ENCODE data around the gene GMDS. TPM values are rescaled to one million over a fixed set of nuclear protein-coding genes. Genes with fewer than 3 reads are reported as not detected.

The GMDS gene
- total RNA-seq, 1 donor from 2014 or later = 7.8 TPM

DNA sequence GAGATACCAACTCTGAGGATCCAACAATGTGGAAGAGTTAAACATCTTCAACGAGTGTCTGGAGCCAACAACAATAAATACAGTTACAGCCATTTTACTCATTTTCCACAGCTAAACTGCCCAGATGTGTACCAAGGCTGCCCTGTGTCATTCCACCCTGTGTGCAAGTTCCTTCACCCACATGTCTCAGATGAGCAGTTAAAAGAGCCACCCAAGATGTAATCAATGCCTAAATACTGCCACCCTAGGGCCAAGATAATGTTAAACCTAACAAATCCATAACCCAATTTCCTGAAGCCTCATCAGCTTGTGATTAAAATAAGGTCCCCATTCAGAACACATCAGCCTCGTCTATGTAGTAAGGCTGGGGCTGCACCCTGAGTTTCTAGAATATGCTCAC lies 59.9 kb downstream of the GMDS start:
- Histone ChIP-seq H3K4me1 (ENCODE audit: control insufficient read depth in 3 of 3, insufficient read depth in 3 of 3, low read length in 3 of 3) (no peaks in the 10 kb centered on the region), H3K9me3 (ENCODE audit: control insufficient read depth in 3 of 3, low read length in 3 of 3) (no peaks in the 10 kb centered on the region), H3K4me3 (ENCODE audit: low read length in 3 of 3) (no peak overlapping the region), H3K9ac (ENCODE audit: low read depth in 1 of 3, low read length in 3 of 3) (no peak overlapping the region), H3K36me3 (ENCODE audit: control insufficient read depth in 3 of 3, insufficient read depth in 3 of 3, low read length in 3 of 3) (no peaks in the 10 kb centered on the region), H3K27me3 (ENCODE audit: control insufficient read depth in 3 of 3, insufficient read depth in 3 of 3, low read length in 3 of 3) (no peaks in the 10 kb centered on the region), H3K27ac (ENCODE audit: low read depth, low read length) (no peak overlapping the region)

DNA sequence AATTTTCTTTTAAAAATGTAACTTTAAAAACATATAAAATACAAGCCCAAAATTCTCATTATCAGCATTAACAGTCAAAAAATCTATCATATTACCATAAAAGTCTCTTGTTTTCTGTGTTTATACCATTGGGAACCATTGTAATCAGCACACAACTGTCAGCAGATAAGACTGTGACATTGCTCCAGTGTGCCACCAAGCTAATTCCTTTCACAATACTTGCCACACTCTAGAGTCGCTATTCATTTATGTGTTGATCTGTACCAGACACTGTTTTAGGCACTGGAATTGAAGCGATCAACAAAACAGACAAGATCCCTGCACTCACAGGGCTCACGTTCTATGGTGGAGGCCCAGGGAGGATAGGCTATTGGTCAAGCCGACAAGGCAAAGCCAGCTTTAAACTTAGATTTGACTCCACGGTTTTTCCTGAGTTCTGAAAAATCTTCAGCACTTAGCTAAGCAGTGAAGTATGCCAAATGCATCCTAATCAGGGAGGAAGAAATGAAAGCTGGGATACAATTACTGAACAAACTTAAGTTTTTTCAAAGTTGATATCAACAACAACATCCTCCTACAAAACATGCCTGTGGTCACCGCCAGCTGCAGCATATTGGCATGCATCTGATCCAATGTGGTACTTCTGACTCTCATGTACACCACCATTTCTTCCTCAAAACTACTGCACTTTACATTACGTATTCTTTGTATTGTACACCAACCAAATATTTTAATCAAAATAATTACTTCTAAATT lies 60.5 kb downstream of the GMDS start:
- Histone ChIP-seq H3K27ac (ENCODE audit: low read depth, low read length) (no peak overlapping the region), H3K4me1 (ENCODE audit: control insufficient read depth in 3 of 3, insufficient read depth in 3 of 3, low read length in 3 of 3) (no peaks in the 10 kb centered on the region), H3K9me3 (ENCODE audit: control insufficient read depth in 3 of 3, low read length in 3 of 3) (no peaks in the 10 kb centered on the region), H3K4me3 (ENCODE audit: low read length in 3 of 3) (no peak overlapping the region), H3K9ac (ENCODE audit: low read depth in 1 of 3, low read length in 3 of 3) (no peak overlapping the region), H3K27me3 (ENCODE audit: control insufficient read depth in 3 of 3, insufficient read depth in 3 of 3, low read length in 3 of 3) (no peaks in the 10 kb centered on the region), H3K36me3 (ENCODE audit: control insufficient read depth in 3 of 3, insufficient read depth in 3 of 3, low read length in 3 of 3) (no peaks in the 10 kb centered on the region)

GRCh38 chr6:2183752-2184151 lies 61.7 kb downstream of the GMDS start:
- H3K9me3 ChIP-seq (ENCODE audit: control insufficient read depth in 3 of 3, low read length in 3 of 3) = no peaks in the 10 kb centered on the region
- H3K4me3 ChIP-seq (ENCODE audit: low read length in 3 of 3) = no peak overlapping the region
- no peaks in the 10 kb centered on the region for H3K27me3 ChIP-seq (ENCODE audit: control insufficient read depth in 3 of 3, insufficient read depth in 3 of 3, low read length in 3 of 3)
- no peaks in the 10 kb centered on the region for H3K4me1 ChIP-seq (ENCODE audit: control insufficient read depth in 3 of 3, insufficient read depth in 3 of 3, low read length in 3 of 3)
- no peak overlapping the region for H3K27ac ChIP-seq (ENCODE audit: low read depth, low read length)
- H3K36me3 ChIP-seq (ENCODE audit: control insufficient read depth in 3 of 3, insufficient read depth in 3 of 3, low read length in 3 of 3) = no peaks in the 10 kb centered on the region
- H3K9ac ChIP-seq (ENCODE audit: low read depth in 1 of 3, low read length in 3 of 3) = no peak overlapping the region

DNA sequence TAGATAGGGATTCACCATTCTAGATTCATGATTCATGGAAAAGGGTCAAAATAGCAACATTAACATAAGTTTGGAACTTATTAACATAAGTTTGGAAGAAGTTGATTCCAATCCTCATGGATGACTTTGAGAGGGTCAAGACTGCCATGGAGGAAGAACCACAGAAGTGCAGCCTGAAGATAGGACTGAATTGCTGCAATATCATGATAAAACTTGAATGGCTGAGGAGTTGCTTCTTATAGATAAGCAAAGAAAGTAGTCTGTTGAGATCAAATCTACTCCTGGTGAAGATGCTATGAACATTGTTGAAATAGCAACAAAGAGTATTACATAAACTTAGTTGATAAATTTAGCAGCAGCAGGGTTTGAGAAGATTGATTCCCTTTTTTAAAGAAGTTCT lies 62.2 kb downstream of the GMDS start:
- no peak overlapping the region for H3K27ac ChIP-seq (ENCODE audit: low read depth, low read length)
- H3K4me3 ChIP-seq (ENCODE audit: low read length in 3 of 3) = no peak overlapping the region
- no peaks in the 10 kb centered on the region for H3K27me3 ChIP-seq (ENCODE audit: control insufficient read depth in 3 of 3, insufficient read depth in 3 of 3, low read length in 3 of 3)
- H3K4me1 ChIP-seq (ENCODE audit: control insufficient read depth in 3 of 3, insufficient read depth in 3 of 3, low read length in 3 of 3) = no peaks in the 10 kb centered on the region
- no peaks in the 10 kb centered on the region for H3K36me3 ChIP-seq (ENCODE audit: control insufficient read depth in 3 of 3, insufficient read depth in 3 of 3, low read length in 3 of 3)
- no peak overlapping the region for H3K9ac ChIP-seq (ENCODE audit: low read depth in 1 of 3, low read length in 3 of 3)
- H3K9me3 ChIP-seq (ENCODE audit: control insufficient read depth in 3 of 3, low read length in 3 of 3) = no peaks in the 10 kb centered on the region

DNA sequence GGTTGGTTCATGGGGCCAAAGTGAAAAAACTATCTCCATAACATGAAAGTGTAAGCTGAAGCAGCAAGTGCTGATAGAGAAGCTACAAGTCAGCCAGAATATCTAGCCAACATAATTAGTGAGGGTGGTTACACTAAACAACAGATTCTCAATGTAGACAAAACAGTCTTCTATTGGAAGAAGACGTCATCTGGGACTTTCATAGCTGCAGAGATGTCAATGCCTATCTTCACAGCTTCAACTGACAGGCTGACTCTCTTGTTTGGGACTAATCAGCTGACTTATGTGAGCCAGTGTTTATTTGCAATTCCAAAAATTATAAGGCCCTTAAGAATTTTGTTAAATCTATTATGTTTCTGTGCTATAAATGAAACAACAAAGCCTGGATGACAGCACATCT lies 63.2 kb downstream of the GMDS start:
- Histone ChIP-seq H3K27ac (ENCODE audit: low read depth, low read length) (no peak overlapping the region), H3K27me3 (ENCODE audit: control insufficient read depth in 3 of 3, insufficient read depth in 3 of 3, low read length in 3 of 3) (no peaks in the 10 kb centered on the region), H3K9me3 (ENCODE audit: control insufficient read depth in 3 of 3, low read length in 3 of 3) (no peaks in the 10 kb centered on the region), H3K4me3 (ENCODE audit: low read length in 3 of 3) (no peak overlapping the region), H3K4me1 (ENCODE audit: control insufficient read depth in 3 of 3, insufficient read depth in 3 of 3, low read length in 3 of 3) (no peaks in the 10 kb centered on the region), H3K36me3 (ENCODE audit: control insufficient read depth in 3 of 3, insufficient read depth in 3 of 3, low read length in 3 of 3) (no peaks in the 10 kb centered on the region), H3K9ac (ENCODE audit: low read depth in 1 of 3, low read length in 3 of 3) (no peak overlapping the region)

- no peak overlapping the region for H3K9ac ChIP-seq (ENCODE audit: low read depth in 1 of 3, low read length in 3 of 3)
- H3K27me3 ChIP-seq (ENCODE audit: control insufficient read depth in 3 of 3, insufficient read depth in 3 of 3, low read length in 3 of 3) = peaks cover 0 to 2% (median 0%) of the 10 kb centered on the region in 3 donors
- no peaks in the 10 kb centered on the region for H3K9me3 ChIP-seq (ENCODE audit: control insufficient read depth in 3 of 3, low read length in 3 of 3)
- no peak overlapping the region for H3K27ac ChIP-seq (ENCODE audit: low read depth, low read length)
- H3K4me1 ChIP-seq (ENCODE audit: control insufficient read depth in 3 of 3, insufficient read depth in 3 of 3, low read length in 3 of 3) = no peaks in the 10 kb centered on the region
- no peak overlapping the region for H3K4me3 ChIP-seq (ENCODE audit: low read length in 3 of 3)
- H3K36me3 ChIP-seq (ENCODE audit: control insufficient read depth in 3 of 3, insufficient read depth in 3 of 3, low read length in 3 of 3) = no peaks in the 10 kb centered on the region
Observed at GRCh38 chr6:2181567-2181966, 63.8 kb downstream of the GMDS start.

DNA sequence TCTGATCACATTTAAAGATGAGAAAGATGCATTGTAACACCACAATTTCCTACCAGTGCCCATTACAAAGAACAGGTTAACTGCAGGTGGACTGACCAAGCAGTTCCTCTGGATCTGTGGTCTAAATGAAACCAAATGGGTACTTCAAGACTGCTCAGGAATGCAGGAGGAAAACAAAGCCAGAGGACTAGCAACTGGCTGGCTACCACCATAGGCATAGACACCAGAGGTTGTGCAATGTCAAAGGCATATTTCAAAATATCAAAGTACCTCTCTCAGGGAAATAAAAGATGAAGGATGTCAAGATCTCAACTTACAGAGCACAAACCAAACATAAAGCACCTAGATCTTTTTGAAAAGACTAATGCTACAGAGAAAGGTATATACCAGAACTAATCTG lies 65.5 kb downstream of the GMDS start:
- Histone ChIP-seq H3K9ac (ENCODE audit: low read depth in 1 of 3, low read length in 3 of 3) (no peak overlapping the region), H3K27ac (ENCODE audit: low read depth, low read length) (no peak overlapping the region), H3K4me3 (ENCODE audit: low read length in 3 of 3) (no peak overlapping the region), H3K4me1 (ENCODE audit: control insufficient read depth in 3 of 3, insufficient read depth in 3 of 3, low read length in 3 of 3) (no peaks in the 10 kb centered on the region), H3K36me3 (ENCODE audit: control insufficient read depth in 3 of 3, insufficient read depth in 3 of 3, low read length in 3 of 3) (no peaks in the 10 kb centered on the region), H3K9me3 (ENCODE audit: control insufficient read depth in 3 of 3, low read length in 3 of 3) (no peaks in the 10 kb centered on the region), H3K27me3 (ENCODE audit: control insufficient read depth in 3 of 3, insufficient read depth in 3 of 3, low read length in 3 of 3) (peaks cover 0 to 4% (median 0%) of the 10 kb centered on the region in 3 donors)

DNA sequence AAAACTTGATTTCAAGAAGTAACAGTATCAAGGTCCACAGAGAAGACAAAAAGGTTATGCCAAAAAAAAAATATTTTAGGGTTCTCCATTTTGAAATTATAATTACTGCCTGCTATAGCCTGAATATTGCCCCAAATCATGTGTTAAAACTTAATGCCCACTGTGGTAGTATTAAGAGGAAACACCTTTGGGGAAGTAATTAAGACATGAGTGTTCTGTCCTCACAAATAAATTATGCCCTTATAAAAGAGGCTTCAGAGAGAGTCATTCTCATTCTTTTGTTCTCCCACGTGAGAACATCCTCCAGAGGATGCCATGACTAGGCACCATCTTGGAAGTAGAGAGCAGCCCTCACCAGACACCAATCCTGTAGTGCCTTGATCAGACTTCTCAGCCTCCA lies 66.2 kb downstream of the GMDS start:
- Histone ChIP-seq H3K27ac (ENCODE audit: low read depth, low read length) (no peak overlapping the region), H3K36me3 (ENCODE audit: control insufficient read depth in 3 of 3, insufficient read depth in 3 of 3, low read length in 3 of 3) (no peaks in the 10 kb centered on the region), H3K9ac (ENCODE audit: low read depth in 1 of 3, low read length in 3 of 3) (no peak overlapping the region), H3K9me3 (ENCODE audit: control insufficient read depth in 3 of 3, low read length in 3 of 3) (no peaks in the 10 kb centered on the region), H3K4me3 (ENCODE audit: low read length in 3 of 3) (no peak overlapping the region), H3K27me3 (ENCODE audit: control insufficient read depth in 3 of 3, insufficient read depth in 3 of 3, low read length in 3 of 3) (peaks cover 0 to 4% (median 0%) of the 10 kb centered on the region in 3 donors), H3K4me1 (ENCODE audit: control insufficient read depth in 3 of 3, insufficient read depth in 3 of 3, low read length in 3 of 3) (no peaks in the 10 kb centered on the region)

GRCh38 chr6:2178125-2178524 lies 67.3 kb downstream of the GMDS start:
- peaks cover 0 to 4% (median 0%) of the 10 kb centered on the region in 3 donors for H3K27me3 ChIP-seq (ENCODE audit: control insufficient read depth in 3 of 3, insufficient read depth in 3 of 3, low read length in 3 of 3)
- no peak overlapping the region for H3K9ac ChIP-seq (ENCODE audit: low read depth in 1 of 3, low read length in 3 of 3)
- no peaks in the 10 kb centered on the region for H3K36me3 ChIP-seq (ENCODE audit: control insufficient read depth in 3 of 3, insufficient read depth in 3 of 3, low read length in 3 of 3)
- H3K27ac ChIP-seq (ENCODE audit: low read depth, low read length) = no peak overlapping the region
- H3K9me3 ChIP-seq (ENCODE audit: control insufficient read depth in 3 of 3, low read length in 3 of 3) = no peaks in the 10 kb centered on the region
- H3K4me1 ChIP-seq (ENCODE audit: control insufficient read depth in 3 of 3, insufficient read depth in 3 of 3, low read length in 3 of 3) = no peaks in the 10 kb centered on the region
- H3K4me3 ChIP-seq (ENCODE audit: low read length in 3 of 3) = no peak overlapping the region

- no peak overlapping the region for H3K9ac ChIP-seq (ENCODE audit: low read depth in 1 of 3, low read length in 3 of 3)
- H3K27ac ChIP-seq (ENCODE audit: low read depth, low read length) = no peak overlapping the region
- no peaks in the 10 kb centered on the region for H3K4me1 ChIP-seq (ENCODE audit: control insufficient read depth in 3 of 3, insufficient read depth in 3 of 3, low read length in 3 of 3)
- H3K36me3 ChIP-seq (ENCODE audit: control insufficient read depth in 3 of 3, insufficient read depth in 3 of 3, low read length in 3 of 3) = no peaks in the 10 kb centered on the region
- peaks cover 0 to 4% (median 0%) of the 10 kb centered on the region in 3 donors for H3K27me3 ChIP-seq (ENCODE audit: control insufficient read depth in 3 of 3, insufficient read depth in 3 of 3, low read length in 3 of 3)
- H3K4me3 ChIP-seq (ENCODE audit: low read length in 3 of 3) = no peak overlapping the region
- no peaks in the 10 kb centered on the region for H3K9me3 ChIP-seq (ENCODE audit: control insufficient read depth in 3 of 3, low read length in 3 of 3)
Observed at GRCh38 chr6:2175825-2176224, 69.6 kb downstream of the GMDS start.

All from skeletal muscle tissue (tissue), 4 donors.